Left ventricle myocardium inferior (tissue), 1 donor: ENCODE measurements around the gene CPE. TPM values are rescaled to one million over a fixed set of nuclear protein-coding genes. Genes with fewer than 3 reads are reported as not detected.

Source experiments
- DNase-seq: peaks from one replicate; pipeline ENCODE4 v3.0.0-alpha.2; 2020
- H3K27ac ChIP-seq: fragments of 200-600 bp; replicated peaks from 2 replicates; pipeline ENCODE4 v1.8.0; 2021
- H3K27me3 ChIP-seq: fragments of 200-600 bp; 2 replicates; pipeline ENCODE4 v1.8.0; 2021; ENCODE audit warnings: low read depth
- H3K36me3 ChIP-seq: fragments of 200-600 bp; 2 replicates; pipeline ENCODE4 v1.8.0; 2021
- H3K4me1 ChIP-seq: fragments of 200-600 bp; 2 replicates; pipeline ENCODE4 v1.8.0; 2021
- H3K4me3 ChIP-seq: fragments of 200-600 bp; 2 replicates; pipeline ENCODE4 v1.8.0; 2021; ENCODE audit warnings: mild to moderate bottlenecking, moderate library complexity
- H3K9me3 ChIP-seq: fragments of 200-600 bp; replicated peaks from 2 replicates; pipeline ENCODE4 v1.8.0; 2021
- intact Hi-C: fragments of 100-400 bp; cut with micrococcal nuclease; formaldehyde crosslinking; loops from one replicate; pipeline ENCODE4 v1.11.0; 2022
- microRNA-seq: library from miRNA; unstranded; fragments of <30 nt; microRNA quantifications from one replicate; pipeline ENCODE4 v1.2.0, GENCODE V29; 2020
- total RNA-seq: library from RNA; stranded (reverse); fragmentation: NEBNext Ultra II Directional; extraction: Animal tissue kit (Norgen Biotek cat#: 25700); gene quantifications from one replicate; pipeline ENCODE4 v1.2.1, GENCODE V29; 2021
- TF ChIP-seq, protein P1 (sequence below): fragments of 200-600 bp; IDR thresholded peaks from 2 replicates; pipeline ENCODE4 v1.8.0; 2021; ENCODE audit warnings: antibody characterized with exemption, mild to moderate bottlenecking, borderline replicate concordance
- donor health status: DM: no; HTN: yes; CAD: no; lungs with severe emphysema.

Gene CPE
- total RNA-seq, 1 donor from 2014 or later: 43.2 TPM

DNA sequence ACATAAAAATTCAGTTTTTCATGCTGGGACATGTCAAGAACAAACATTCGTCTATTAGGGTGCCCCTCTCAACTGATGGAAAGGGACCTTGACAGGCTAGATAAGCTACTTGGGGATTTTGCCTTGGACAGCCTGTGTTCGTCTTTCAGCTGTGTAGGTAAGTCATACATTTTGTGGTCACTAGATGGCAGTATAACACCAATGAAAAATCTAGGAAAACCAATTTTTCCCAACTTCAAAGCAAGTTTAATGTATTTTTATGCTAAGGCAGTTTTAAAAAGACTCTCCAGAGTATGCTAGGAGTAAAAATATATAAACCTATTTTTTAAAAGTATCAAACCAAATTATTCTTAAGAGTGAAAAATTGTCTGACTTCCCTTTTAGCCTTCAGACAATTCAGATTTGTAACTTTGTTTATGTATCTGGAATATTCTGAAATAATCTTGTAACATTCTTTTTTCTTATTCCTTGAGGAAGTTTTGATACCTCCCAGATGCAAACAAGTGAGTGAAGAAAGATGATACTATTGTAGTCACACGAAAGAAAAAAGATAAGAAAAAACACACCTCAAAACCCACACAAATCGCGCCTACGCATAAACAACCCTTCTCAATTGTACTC lies 158.3 kb downstream of the CPE start:
- no peaks in the 10 kb centered on the region for H3K36me3 ChIP-seq
- DNase-seq: no peak
- no peaks in the 10 kb centered on the region for H3K27me3 ChIP-seq
- no peak overlapping the region for H3K4me3 ChIP-seq
- H3K9me3 ChIP-seq: no peaks in the 10 kb centered on the region
- intact Hi-C loops: no loop called here
- no peak overlapping the region for H3K27ac ChIP-seq
- H3K4me1 ChIP-seq: no peaks in the 10 kb centered on the region
- TF ChIP-seq, protein P1, sequence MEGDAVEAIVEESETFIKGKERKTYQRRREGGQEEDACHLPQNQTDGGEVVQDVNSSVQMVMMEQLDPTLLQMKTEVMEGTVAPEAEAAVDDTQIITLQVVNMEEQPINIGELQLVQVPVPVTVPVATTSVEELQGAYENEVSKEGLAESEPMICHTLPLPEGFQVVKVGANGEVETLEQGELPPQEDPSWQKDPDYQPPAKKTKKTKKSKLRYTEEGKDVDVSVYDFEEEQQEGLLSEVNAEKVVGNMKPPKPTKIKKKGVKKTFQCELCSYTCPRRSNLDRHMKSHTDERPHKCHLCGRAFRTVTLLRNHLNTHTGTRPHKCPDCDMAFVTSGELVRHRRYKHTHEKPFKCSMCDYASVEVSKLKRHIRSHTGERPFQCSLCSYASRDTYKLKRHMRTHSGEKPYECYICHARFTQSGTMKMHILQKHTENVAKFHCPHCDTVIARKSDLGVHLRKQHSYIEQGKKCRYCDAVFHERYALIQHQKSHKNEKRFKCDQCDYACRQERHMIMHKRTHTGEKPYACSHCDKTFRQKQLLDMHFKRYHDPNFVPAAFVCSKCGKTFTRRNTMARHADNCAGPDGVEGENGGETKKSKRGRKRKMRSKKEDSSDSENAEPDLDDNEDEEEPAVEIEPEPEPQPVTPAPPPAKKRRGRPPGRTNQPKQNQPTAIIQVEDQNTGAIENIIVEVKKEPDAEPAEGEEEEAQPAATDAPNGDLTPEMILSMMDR: peak; percentile 82

DNA sequence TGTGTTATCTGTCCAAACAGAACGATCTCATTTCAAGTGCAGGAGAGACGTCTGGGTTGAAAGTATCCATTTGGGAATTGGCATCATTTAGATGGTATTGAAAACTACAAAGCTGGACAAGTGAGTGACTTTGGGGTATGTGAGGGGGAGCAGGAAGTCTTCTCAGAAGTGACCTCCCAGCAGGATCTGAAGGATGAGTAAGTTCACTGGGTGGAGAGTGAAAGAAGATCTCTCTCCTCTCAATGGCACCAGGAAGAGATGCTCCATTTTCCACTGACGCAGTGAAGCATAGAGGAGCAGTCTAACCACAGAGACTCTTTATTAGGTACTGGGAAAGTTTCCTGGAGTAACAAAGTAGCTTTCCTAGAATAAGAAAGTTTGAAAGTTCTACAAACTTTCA lies 161.0 kb downstream of the CPE start:
- no peak overlapping the region for H3K4me3 ChIP-seq
- no peak for DNase-seq
- no peak overlapping the region for H3K27ac ChIP-seq
- H3K27me3 ChIP-seq: no peaks in the 10 kb centered on the region
- no peaks in the 10 kb centered on the region for H3K9me3 ChIP-seq
- intact Hi-C loops: no loop called here
- TF ChIP-seq, protein P1: no peak
- H3K4me1 ChIP-seq: no peaks in the 10 kb centered on the region
- H3K36me3 ChIP-seq: no peaks in the 10 kb centered on the region

DNA sequence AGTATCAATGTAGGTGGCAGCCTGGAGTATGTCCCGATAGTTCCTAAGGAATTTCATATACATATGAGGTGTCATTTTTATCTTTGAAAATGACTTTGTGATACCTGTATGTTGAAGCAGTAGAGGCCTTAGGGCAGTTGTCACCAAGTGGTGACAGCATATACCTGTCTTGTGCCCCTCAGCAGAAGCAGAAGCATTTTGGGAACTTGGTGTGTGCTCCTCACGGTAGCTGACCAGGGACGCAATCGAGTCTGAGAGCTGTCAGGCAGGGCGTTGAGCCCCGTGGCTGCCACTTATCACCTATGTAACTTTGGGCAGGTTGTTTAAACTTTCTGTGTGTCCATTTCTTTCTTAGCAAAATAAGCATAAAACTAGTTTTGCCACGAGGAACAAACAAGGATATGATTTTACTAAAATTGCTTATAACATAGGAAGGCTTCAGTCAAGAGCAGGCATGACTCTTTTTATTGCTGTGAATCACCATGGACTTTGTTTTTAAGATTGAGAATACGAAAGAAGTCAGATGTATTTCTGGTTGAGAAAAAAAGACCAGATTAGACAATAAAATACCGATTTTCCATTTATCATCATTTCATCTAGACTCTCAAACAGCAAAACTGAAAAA lies 161.5 kb downstream of the CPE start:
- intact Hi-C loops: no loop called here
- Histone ChIP-seq H3K9me3 (no peaks in the 10 kb centered on the region), H3K4me3 (no peak overlapping the region), H3K27me3 (no peaks in the 10 kb centered on the region), H3K4me1 (no peaks in the 10 kb centered on the region), H3K36me3 (no peaks in the 10 kb centered on the region), H3K27ac (no peak overlapping the region)
- no peak for DNase-seq
- TF ChIP-seq, protein P1: no peak

DNA sequence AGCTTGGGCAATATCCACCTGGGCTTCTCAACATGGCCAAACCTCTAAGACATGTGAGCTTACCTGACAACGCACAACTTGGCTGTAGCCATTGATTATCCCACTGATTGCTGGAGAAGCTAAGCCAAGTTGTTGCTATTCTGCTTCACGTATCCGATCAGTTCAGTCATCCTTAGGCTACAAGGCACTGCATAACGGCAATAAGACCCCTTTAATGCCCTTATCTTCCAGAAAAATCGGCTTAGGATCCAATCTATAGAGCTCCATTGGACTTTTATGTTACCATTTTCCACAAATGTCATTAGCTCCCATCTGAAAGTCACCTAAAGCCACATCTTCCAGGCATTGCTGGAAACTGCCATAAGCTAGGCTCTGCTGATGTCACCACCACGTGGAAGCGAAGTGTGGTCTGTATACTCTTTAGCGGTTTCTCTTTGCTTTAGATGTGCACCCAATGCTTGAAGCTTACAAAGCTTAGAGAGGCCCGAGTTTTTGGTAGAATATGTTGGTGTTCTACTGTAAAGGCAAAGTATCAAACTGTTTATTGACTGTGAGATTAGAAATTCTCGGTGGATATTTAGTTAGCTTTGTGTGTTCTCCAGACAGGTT lies 163.1 kb downstream of the CPE start:
- no peaks in the 10 kb centered on the region for H3K4me1 ChIP-seq
- TF ChIP-seq, protein P1: no peak
- intact Hi-C loops: no loop called here

DNA sequence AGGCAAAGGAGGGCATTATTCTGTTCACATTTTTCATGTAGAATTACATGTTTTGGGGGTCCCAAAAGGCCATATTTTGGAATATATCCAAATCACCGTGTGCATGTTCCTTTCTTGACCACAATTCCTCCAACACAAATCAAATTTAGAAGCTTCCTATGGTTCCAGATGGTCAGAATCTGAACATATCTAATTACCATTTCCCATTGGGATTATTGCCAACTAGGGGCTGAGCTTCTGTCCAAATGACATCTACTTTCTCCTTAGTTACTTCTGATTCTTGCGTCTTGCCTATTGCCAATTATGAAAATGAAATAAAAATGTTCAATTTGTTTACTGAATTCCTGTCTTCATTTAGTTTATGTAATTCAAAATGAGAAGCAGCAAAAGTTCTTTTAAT lies 163.7 kb downstream of the CPE start:
- H3K9me3 ChIP-seq: no peaks in the 10 kb centered on the region
- intact Hi-C loops: no loop called here
- no peak overlapping the region for H3K4me3 ChIP-seq
- H3K27ac ChIP-seq: no peak overlapping the region
- no peaks in the 10 kb centered on the region for H3K4me1 ChIP-seq
- DNase-seq: no peak
- TF ChIP-seq, protein P1: no peak
- H3K36me3 ChIP-seq: no peaks in the 10 kb centered on the region
- H3K27me3 ChIP-seq: no peaks in the 10 kb centered on the region

More for the DNA sequence above, 163.1 kb downstream of the CPE start:
- no peaks in the 10 kb centered on the region for H3K9me3 ChIP-seq
- no peaks in the 10 kb centered on the region for H3K36me3 ChIP-seq
- no peak overlapping the region for H3K4me3 ChIP-seq
- no peak for DNase-seq
- no peak overlapping the region for H3K27ac ChIP-seq
- no peaks in the 10 kb centered on the region for H3K27me3 ChIP-seq

Small RNA genes within 50 kb of the gene (microRNA-seq; reads per million reads assigned to microRNA genes)
- not detected for gene MIR578

Other genes starting within 250 kb of the CPE start
- gene KLHL2, start 171.4 kb upstream of the CPE start, total RNA-seq: 8.4 TPM
- 7.3 TPM for gene MSMO1, start 51.3 kb upstream of the CPE start, total RNA-seq